Peyer's patch (tissue), 4 donors: ENCODE measurements around the gene FIZ1.

Source experiments
- CTCF ChIP-seq, 6 experiments: fragments of 450-650 bp in 4 of 6; fragments of 200-600 bp in 2 of 6; sonication (generic) in 1 of 6; IDR thresholded peaks; one replicate each; pipeline ENCODE4 v1.5.1; 2017 to 2019; ENCODE audit warnings: antibody characterized with exemption in 6 of 6, mild to moderate bottlenecking in 3 of 6, moderate library complexity in 1 of 6
- POLR2A ChIP-seq, 2 donors: fragments of 450-650 bp; IDR thresholded peaks; one replicate each; pipeline ENCODE4 v1.5.1; 2017; ENCODE audit warnings: antibody characterized with exemption in 2 of 2, mild to moderate bottlenecking in 2 of 2, moderate library complexity in 2 of 2

GRCh38 chr19:55581145-55581822, 18.0 kb downstream of the FIZ1 start:
- TF ChIP-seq CTCF (IDR thresholded peaks at IDR 0.05) (no peak), POLR2A (IDR thresholded peaks at IDR 0.05) (no peak)
